HG03095 (cell line): ENCODE measurements around the gene GPR68.
"Not testable (repeated sequence)": the region's sequence is repeated elsewhere in the genome, so short reads cannot be mapped to it uniquely, and the experiment has no call there.

ENCODE experiments used
- ATAC-seq: cut with Tn5 transposase; IDR thresholded peaks from one replicate; pipeline ENCODE4 v1.9.1; 2021; ENCODE audit warnings: moderate library complexity; ENCODE audit not compliant: unreplicated experiment

The GPR68 gene

DNA sequence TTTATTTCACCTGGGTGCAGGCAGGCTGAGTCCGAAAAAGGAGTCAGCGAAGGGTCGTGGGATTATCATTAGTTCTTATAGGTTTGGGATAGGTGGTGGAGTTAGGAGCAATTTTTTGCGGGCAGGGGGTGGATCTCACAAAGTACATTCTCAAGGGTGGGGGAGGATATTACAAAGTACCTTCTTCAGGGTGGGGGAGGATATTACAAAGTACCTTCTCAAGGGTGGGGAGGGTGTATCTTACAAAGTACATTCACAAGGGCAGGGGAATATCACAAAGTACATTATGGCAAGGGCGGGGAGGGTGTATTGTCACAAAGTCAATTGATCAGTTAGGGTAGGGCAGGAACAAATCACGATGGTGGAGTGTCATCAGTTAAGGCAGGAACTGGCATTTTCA, 43.7 kb downstream of the GPR68 start:
- not testable (repeated sequence) for ATAC-seq

DNA sequence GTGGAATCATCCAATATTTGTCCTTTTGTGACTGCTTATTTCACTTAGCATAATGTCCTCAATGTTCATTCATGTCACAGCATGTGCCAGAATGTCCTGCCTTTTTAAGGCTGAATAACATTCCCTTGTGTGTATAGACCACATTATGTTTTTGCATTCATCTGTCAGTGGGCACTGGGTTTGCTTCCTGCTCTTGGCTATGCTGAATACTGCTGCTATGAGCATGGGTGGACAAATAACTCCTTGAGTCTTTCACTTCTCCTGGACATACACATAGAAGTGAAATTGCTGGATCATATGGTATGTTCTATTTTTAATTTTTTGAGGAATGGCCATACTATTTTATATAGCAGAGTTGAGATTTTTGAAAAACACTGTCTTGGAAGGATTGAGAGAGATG, 46.9 kb downstream of the GPR68 start:
- ATAC-seq: no peak

- no peak for ATAC-seq
Observed at GRCh38 chr14:91195881-91196280, 48.6 kb downstream of the GPR68 start.

DNA sequence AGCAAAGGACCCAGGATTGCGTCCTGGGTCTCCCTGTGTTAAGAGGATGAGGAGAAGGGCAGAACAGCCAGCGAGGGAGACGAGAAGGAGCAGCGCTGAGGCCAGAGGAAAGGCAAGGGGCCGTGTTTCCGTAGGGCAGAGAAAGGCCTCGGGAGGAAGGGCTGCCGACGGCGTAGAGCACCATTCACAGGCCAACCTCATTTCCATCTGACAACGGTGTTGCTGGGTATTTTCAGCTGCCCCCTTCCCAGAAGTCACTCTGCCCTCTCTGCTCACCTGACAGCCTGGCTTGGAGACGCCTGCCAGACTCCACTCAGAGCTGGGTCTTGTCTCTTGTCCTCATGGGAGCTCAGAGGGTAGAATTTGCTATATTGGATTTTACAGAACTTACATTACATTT, 51.4 kb downstream of the GPR68 start:
- no peak for ATAC-seq

GRCh38 chr14:91190853-91191252, 53.7 kb downstream of the GPR68 start:
- no peak for ATAC-seq

- ATAC-seq: no peak
Observed at GRCh38 chr14:91187271-91187670, 57.2 kb downstream of the GPR68 start.

DNA sequence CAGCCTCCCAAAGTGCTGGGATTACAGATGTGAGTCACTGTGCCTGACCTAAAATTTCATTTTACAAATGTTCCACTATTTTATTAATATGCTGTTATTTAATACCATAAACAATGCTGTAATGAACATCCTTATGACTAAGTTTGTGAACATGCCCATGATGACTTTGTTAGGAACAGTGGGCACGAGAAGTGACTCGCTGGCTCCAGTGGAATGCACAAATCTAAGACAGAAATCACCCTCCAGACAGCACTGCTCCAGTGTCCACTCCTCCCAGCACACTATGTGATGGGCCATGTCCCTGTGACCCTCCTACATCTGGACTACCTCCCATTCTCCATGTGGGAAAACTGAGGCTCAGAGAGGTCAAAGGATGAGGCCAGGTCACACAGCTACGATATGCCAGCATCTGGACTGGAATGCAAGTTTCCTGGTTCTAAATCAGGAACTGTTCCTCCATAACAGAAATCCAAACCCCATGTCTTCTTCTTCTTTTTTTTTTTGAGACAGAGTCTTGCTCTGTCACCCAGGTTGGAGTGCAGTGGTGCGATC, 57.9 kb downstream of the GPR68 start:
- ATAC-seq: no peak

GRCh38 chr14:91185721-91186120, 58.8 kb downstream of the GPR68 start:
- no peak for ATAC-seq

GRCh38 chr14:91184559-91184958, 59.9 kb downstream of the GPR68 start:
- ATAC-seq: no peak

- ATAC-seq: not testable (repeated sequence)
Observed at GRCh38 chr14:91182753-91183152, 61.8 kb downstream of the GPR68 start.
